Stimulated activated naive CD8-positive, alpha-beta T cell treated with anti-CD3 and anti-CD28 coated beads, Interleukin-15, Interleukin-2, amounts not matched to agents 100 ng/mL and 50 ng/mL, for 24 hours (primary cell): ENCODE data around the gene AOC1.
"Not testable (repeated sequence)": the region's sequence is repeated elsewhere in the genome, so short reads cannot be mapped to it uniquely, and the experiment has no call there.

ENCODE experiments used
- H3K27ac Mint-ChIP-seq: one replicate; pipeline ENCODE4 v1.8.0; 2021; ENCODE audit warnings: mild to moderate bottlenecking, mixed read lengths
- H3K27me3 Mint-ChIP-seq: one replicate; pipeline ENCODE4 v1.8.0; 2021; ENCODE audit warnings: mixed read lengths
- H3K36me3 Mint-ChIP-seq: one replicate; pipeline ENCODE4 v1.8.0; 2021; ENCODE audit warnings: low read depth, mixed read lengths
- H3K4me1 Mint-ChIP-seq: one replicate; pipeline ENCODE4 v1.8.0; 2021; ENCODE audit warnings: low read depth, mixed read lengths
- H3K4me3 Mint-ChIP-seq: one replicate; pipeline ENCODE4 v1.8.0; 2021; ENCODE audit warnings: mild to moderate bottlenecking, mixed read lengths
- H3K9me3 Mint-ChIP-seq: one replicate; pipeline ENCODE4 v1.8.0; 2021; ENCODE audit warnings: mixed read lengths

AOC1 gene, protein sequence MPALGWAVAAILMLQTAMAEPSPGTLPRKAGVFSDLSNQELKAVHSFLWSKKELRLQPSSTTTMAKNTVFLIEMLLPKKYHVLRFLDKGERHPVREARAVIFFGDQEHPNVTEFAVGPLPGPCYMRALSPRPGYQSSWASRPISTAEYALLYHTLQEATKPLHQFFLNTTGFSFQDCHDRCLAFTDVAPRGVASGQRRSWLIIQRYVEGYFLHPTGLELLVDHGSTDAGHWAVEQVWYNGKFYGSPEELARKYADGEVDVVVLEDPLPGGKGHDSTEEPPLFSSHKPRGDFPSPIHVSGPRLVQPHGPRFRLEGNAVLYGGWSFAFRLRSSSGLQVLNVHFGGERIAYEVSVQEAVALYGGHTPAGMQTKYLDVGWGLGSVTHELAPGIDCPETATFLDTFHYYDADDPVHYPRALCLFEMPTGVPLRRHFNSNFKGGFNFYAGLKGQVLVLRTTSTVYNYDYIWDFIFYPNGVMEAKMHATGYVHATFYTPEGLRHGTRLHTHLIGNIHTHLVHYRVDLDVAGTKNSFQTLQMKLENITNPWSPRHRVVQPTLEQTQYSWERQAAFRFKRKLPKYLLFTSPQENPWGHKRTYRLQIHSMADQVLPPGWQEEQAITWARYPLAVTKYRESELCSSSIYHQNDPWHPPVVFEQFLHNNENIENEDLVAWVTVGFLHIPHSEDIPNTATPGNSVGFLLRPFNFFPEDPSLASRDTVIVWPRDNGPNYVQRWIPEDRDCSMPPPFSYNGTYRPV

DNA sequence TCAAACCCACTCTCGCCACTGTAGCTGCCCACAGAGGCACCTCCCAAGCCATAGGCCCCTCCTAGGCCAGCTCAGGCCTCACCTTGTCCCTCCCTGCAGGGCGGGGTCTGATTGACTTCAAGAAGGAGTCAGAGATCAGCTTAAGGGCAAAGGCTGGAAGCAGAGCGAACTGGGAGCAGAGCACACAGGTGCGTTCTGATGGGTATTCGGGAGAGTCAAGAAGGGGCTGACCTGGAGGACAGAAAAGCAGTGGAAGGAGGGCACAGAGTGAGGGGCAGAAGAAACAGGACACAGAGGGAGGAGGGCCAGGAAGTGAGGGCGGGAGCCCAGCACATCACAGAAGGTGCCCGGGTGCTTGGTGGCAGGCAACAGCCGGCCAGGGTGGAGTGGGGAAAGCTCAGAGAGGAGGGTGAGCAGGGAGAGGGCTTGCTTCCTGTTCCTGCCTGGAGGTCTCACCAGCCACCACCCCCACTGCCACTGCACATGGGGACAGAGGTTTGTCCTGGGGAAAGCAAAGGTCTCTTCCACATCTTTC lies at the start of gene AOC1:
Gene AOC1, plus strand, starts transcription at position 147 of the 535 bp plus-strand sequence. CDS start 3,954 bp downstream, outside the sequence.
- Mint-ChIP-seq H3K27ac (no peak within 1 kb of the TSS), H3K27me3 (peaks cover 30% of the 10 kb centered on the region), H3K9me3 (no peaks in the 10 kb centered on the region), H3K36me3 (no peaks in the 10 kb centered on the region), H3K4me1 (no peaks in the 10 kb centered on the region), H3K4me3 (no peak within 1 kb of the TSS)

DNA sequence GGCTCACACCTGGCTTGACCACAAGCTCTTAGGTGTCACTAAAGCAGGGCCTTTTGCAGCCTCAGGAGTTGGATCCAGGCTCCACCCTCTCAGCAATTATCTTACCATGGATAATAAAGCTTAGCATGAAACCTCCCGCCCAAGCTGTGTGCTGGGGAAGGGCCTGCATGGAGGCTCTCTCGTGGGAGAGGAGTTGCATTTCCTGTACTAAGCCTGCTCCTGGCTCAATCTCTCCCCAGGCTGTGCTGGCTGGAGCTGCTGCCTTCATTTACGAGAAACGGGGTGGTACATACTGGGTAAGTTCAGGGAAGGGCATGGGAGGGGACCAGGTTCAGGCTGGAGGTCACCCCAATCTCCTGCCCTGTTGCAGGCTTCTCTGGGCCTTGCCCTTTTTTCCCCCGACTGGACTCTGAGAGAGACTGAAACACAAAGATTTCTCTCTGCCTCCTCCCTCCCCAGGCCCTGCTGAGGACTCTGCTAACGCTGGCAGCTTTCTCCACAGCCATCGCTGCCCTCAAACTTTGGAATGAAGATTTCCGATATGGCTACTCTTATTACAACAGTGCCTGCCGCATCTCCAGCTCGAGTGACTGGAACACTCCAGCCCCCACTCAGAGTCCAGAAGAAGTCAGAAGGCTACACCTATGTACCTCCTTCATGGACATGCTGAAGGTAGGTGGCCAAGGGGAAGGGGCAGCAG lies 49.0 kb upstream of the AOC1 start:
- peaks cover 42% of the 10 kb centered on the region for H3K27me3 Mint-ChIP-seq
- H3K36me3 Mint-ChIP-seq = no peaks in the 10 kb centered on the region
- peaks cover 11% of the 10 kb centered on the region for H3K9me3 Mint-ChIP-seq
- peaks cover 8% of the 10 kb centered on the region for H3K4me1 Mint-ChIP-seq
- H3K4me3 Mint-ChIP-seq = no peak overlapping the region
- H3K27ac Mint-ChIP-seq = no peak overlapping the region

GRCh38 chr7:150804802-150805201 lies 47.5 kb upstream of the AOC1 start:
- peaks cover 11% of the 10 kb centered on the region for H3K9me3 Mint-ChIP-seq
- H3K27me3 Mint-ChIP-seq = peaks cover 41% of the 10 kb centered on the region
- no peaks in the 10 kb centered on the region for H3K36me3 Mint-ChIP-seq
- H3K27ac Mint-ChIP-seq = no peak overlapping the region
- no peak overlapping the region for H3K4me3 Mint-ChIP-seq
- H3K4me1 Mint-ChIP-seq = peaks cover 8% of the 10 kb centered on the region

DNA sequence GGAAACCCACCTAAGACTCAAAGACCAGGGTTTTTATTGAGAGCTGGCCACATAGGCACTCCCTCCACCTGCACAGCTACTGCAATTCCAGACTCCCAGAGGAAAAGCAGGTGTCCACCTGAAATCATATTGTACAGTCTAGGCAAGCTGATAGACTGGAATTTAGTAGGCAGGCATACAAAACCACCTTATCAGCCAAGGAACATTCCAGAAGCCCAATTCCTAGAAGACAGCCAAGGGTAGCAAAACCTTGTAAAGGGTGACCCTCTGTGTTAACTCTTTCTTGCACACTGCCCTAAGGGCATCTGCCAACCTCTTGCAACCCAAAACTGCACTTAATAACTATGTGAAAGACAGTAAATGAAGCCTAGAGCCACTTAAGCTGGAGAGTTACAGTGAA lies 46.5 kb upstream of the AOC1 start:
- H3K4me1 Mint-ChIP-seq = peaks cover 8% of the 10 kb centered on the region
- no peaks in the 10 kb centered on the region for H3K36me3 Mint-ChIP-seq
- no peak overlapping the region for H3K4me3 Mint-ChIP-seq
- H3K27ac Mint-ChIP-seq = no peak overlapping the region
- H3K27me3 Mint-ChIP-seq = peaks cover 49% of the 10 kb centered on the region
- peaks cover 11% of the 10 kb centered on the region for H3K9me3 Mint-ChIP-seq

- Mint-ChIP-seq H3K4me3 (no peak overlapping the region), H3K27ac (no peak overlapping the region), H3K27me3 (peaks cover 48% of the 10 kb centered on the region), H3K36me3 (no peaks in the 10 kb centered on the region), H3K9me3 (peaks cover 11% of the 10 kb centered on the region), H3K4me1 (peaks cover 5% of the 10 kb centered on the region)
These were observed 45.9 kb upstream of the AOC1 start for GRCh38 chr7:150806454-150806853.

DNA sequence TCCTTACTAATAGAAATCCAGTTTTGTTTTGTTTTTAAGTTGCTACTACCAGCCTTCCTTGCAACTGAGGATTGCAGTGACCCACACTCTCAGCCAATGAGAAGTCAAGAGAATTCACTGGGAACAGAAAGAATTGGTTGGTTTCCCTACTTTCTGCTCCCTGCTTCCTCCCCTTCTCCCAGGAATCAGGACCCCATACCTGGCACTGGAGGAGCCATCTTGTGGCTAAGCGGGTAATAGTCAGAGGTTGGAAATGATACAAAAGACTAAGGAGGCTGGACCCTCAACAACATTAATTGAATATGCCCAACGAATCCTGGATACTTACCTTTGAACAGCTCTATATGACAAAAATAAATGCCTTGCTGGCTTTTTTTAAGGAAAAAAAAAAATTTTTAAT lies 45.5 kb upstream of the AOC1 start:
- Mint-ChIP-seq H3K36me3 (no peaks in the 10 kb centered on the region), H3K4me3 (no peak overlapping the region), H3K9me3 (peaks cover 11% of the 10 kb centered on the region), H3K4me1 (peaks cover 2% of the 10 kb centered on the region), H3K27ac (no peak overlapping the region), H3K27me3 (peaks cover 48% of the 10 kb centered on the region)

DNA sequence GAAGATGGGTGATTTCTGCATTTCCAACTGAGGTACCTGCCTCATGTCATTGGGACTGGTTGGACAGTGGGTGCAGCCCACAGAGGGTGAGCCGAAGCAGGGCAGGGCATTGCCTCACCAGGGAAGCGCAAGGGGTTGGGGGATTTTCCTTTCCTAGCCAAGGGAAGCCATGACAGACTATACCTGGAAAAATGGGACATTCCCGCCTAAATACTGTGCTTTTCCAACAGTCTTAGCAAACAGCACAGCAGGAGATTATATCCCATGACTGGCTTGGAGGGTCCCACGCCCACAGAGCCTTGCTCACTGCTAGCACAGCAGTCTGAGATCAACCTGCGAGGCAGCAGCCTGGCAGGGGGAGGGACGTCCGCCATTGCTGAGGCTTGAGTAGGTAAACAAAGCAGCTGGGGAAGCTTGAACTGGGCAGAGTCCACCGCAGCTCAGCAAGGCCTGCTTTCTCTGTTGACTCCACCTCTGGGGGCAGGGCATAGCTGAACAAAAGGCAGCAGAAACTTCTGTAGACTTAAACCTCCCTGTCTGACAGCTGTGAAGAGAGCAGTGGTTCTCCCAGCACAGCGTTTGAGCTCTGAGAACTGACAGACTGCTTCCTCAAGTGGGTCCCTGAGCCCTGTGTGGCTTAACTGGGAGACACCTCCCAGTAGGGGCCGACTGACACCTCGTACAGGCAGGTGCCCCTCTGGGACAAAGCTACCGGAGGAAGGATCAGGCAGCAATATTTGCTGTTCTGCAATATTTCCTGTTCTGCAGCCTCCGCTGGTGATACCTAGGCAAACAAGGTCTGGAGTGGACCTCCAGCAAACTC lies 44.5 kb upstream of the AOC1 start:
- Mint-ChIP-seq H3K9me3 (peaks cover 11% of the 10 kb centered on the region), H3K27me3 (peaks cover 45% of the 10 kb centered on the region)
- H3K27ac Mint-ChIP-seq, H3K36me3 Mint-ChIP-seq, H3K4me3 Mint-ChIP-seq, H3K4me1 Mint-ChIP-seq: not testable (repeated sequence)

- no peaks in the 10 kb centered on the region for H3K36me3 Mint-ChIP-seq
- no peak overlapping the region for H3K4me3 Mint-ChIP-seq
- H3K9me3 Mint-ChIP-seq = peaks cover 7% of the 10 kb centered on the region
- no peak overlapping the region for H3K27ac Mint-ChIP-seq
- H3K4me1 Mint-ChIP-seq = peaks cover 5% of the 10 kb centered on the region
- peaks cover 66% of the 10 kb centered on the region for H3K27me3 Mint-ChIP-seq
These were observed 37.9 kb upstream of the AOC1 start for GRCh38 chr7:150814328-150815001.

DNA sequence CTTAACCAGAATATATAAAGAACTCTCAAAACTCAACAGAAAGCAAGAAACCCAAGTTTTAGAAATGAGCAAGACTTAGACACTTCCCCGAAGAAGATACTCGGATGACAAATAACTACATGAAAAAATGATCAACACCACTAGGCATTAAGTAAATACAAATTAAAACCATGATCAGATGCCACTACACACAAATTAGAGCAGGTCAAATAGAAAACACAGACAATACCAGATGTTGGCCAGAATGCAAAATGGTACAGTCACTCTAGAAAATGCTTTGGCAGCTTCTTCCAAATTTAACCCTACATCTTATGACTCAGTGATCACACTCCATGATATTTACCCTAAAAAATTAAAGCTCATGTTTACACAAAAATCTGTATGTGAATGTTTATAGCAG lies 33.3 kb upstream of the AOC1 start:
- Mint-ChIP-seq H3K4me1 (peaks cover 8% of the 10 kb centered on the region), H3K36me3 (no peaks in the 10 kb centered on the region), H3K9me3 (peaks cover 14% of the 10 kb centered on the region), H3K4me3 (no peak overlapping the region), H3K27ac (no peak overlapping the region), H3K27me3 (peaks cover 48% of the 10 kb centered on the region)

DNA sequence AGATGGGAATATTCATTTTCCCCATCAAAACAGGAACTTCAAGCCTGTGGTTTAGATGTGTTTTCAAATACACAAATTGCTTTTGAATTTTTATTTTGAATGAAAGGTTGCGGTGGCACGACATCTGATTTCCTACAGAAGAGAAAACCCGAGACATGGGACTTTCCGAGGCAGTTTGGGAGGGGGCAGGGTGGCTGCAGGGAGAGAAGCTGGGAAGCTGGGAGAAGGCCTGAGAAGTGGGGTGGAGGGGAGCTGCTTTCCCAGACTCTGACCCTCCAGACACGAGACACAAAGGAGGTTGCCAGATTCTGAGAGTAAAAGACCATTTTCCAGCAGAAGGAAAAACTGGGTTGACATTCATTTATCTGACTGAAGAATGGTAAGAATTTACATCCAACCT lies 32.2 kb upstream of the AOC1 start:
- Mint-ChIP-seq H3K4me1 (peaks cover 8% of the 10 kb centered on the region), H3K27ac (no peak overlapping the region), H3K27me3 (peaks cover 46% of the 10 kb centered on the region), H3K9me3 (peaks cover 14% of the 10 kb centered on the region), H3K36me3 (no peaks in the 10 kb centered on the region), H3K4me3 (no peak overlapping the region)

GRCh38 chr7:150820578-150821198 lies 31.6 kb upstream of the AOC1 start:
- Mint-ChIP-seq H3K4me1 (peaks cover 8% of the 10 kb centered on the region), H3K27ac (no peak overlapping the region), H3K27me3 (peaks cover 46% of the 10 kb centered on the region), H3K4me3 (no peak overlapping the region), H3K36me3 (no peaks in the 10 kb centered on the region), H3K9me3 (peaks cover 12% of the 10 kb centered on the region)

GRCh38 chr7:150823043-150823442 lies 29.3 kb upstream of the AOC1 start:
- Mint-ChIP-seq H3K27me3 (peaks cover 39% of the 10 kb centered on the region), H3K9me3 (peaks cover 7% of the 10 kb centered on the region), H3K4me3 (no peak overlapping the region), H3K4me1 (peaks cover 8% of the 10 kb centered on the region), H3K27ac (no peak overlapping the region), H3K36me3 (no peaks in the 10 kb centered on the region)

DNA sequence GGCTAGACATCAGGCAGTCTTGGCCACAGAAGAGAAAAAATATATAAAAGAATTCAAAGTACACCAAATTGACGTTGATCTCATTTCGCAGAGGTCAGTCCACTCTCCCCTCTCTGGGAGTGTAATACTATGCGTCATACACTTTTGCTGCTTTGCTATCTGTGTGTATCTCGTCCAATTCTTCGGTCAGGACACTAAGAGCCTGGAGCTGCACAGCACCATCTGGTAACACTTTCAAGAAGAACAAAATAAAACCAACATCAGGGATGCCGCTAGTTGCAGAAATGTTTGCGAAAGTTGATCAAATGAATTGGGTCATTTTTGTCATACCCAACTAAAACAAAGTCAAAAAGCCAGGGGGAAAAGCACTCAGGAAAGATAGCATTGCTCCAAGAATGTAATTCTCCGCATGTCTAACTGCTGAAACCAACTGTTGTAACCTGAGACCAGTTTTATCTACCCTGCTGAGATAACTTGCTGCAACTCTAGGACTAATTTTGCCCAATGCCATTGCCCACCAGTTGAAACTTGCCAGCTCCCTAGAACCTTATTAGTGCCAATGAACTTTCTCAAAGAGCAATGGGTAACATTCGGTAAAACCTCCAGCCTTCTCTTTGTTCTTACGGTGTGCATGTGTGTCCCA lies 28.7 kb upstream of the AOC1 start:
- no peaks in the 10 kb centered on the region for H3K36me3 Mint-ChIP-seq
- peaks cover 7% of the 10 kb centered on the region for H3K9me3 Mint-ChIP-seq
- H3K4me3 Mint-ChIP-seq = no peak overlapping the region
- H3K27me3 Mint-ChIP-seq = peaks cover 33% of the 10 kb centered on the region
- no peak overlapping the region for H3K27ac Mint-ChIP-seq
- peaks cover 8% of the 10 kb centered on the region for H3K4me1 Mint-ChIP-seq
